ENCODE data around the gene ANXA3.

Gene ANXA3

GRCh38 chr4:78532046-78532445, 19.5 kb upstream of the ANXA3 start:
- no peak overlapping the region for H3K18ac ChIP-seq (ENCODE audit: low read length)
- H3K23ac ChIP-seq (ENCODE audit: low read length) = no peak overlapping the region
- H3K56ac ChIP-seq (ENCODE audit: low read length) = no peak overlapping the region
- no peak overlapping the region for H2AK5ac ChIP-seq (ENCODE audit: low read length)
- H3K79me2 ChIP-seq (ENCODE audit: control insufficient read depth, insufficient read depth, low read length) = no peaks in the 10 kb centered on the region
- H3K4me3 ChIP-seq (ENCODE audit: low read length) = no peak overlapping the region
- H3K27me3 ChIP-seq (ENCODE audit: insufficient read depth, low read length, poor library complexity) = no peaks in the 10 kb centered on the region
- no peak for DNase-seq
- H3K4me1 ChIP-seq (ENCODE audit: control insufficient read depth, low read depth, low read length) = no peaks in the 10 kb centered on the region
- H2BK5ac ChIP-seq (ENCODE audit: low read length) = no peak overlapping the region
- H2BK15ac ChIP-seq (replicated peaks; ENCODE audit: low read depth) = no peak overlapping the region
- no peak overlapping the region for H4K5ac ChIP-seq (ENCODE audit: low read length)
- no peak overlapping the region for H3K27ac ChIP-seq (ENCODE audit: low read depth, low read length)
- no peak overlapping the region for H2BK120ac ChIP-seq (ENCODE audit: low read depth, low read length)
- H3K4me2 ChIP-seq (ENCODE audit: low read length) = no peak overlapping the region
- WGBS (ENCODE audit: extremely low coverage, insufficient coverage, low lambda C conversion rate) = no CpG with 5 or more reads among the region's 1 CpG
- H3K9ac ChIP-seq (ENCODE audit: low read length) = no peak overlapping the region
- H4K8ac ChIP-seq (ENCODE audit: low read depth, low read length) = no peak overlapping the region
- peaks cover 1% of the 10 kb centered on the region for H3K36me3 ChIP-seq (ENCODE audit: control insufficient read depth, insufficient read depth, low read length)
- H3K4ac ChIP-seq (ENCODE audit: low read depth, low read length) = no peak overlapping the region
- H3K79me1 ChIP-seq (ENCODE audit: low read length) = no peaks in the 10 kb centered on the region

- Histone ChIP-seq H2BK120ac (ENCODE audit: low read depth, low read length) (no peak overlapping the region), H3K4me3 (ENCODE audit: low read length) (no peak overlapping the region), H2BK5ac (ENCODE audit: low read length) (no peak overlapping the region), H3K4ac (ENCODE audit: low read depth, low read length) (no peak overlapping the region), H3K79me1 (ENCODE audit: low read length) (no peaks in the 10 kb centered on the region), H4K8ac (ENCODE audit: low read depth, low read length) (no peak overlapping the region), H2AK5ac (ENCODE audit: low read length) (no peak overlapping the region), H3K36me3 (ENCODE audit: control insufficient read depth, insufficient read depth, low read length) (peaks cover 1% of the 10 kb centered on the region), H3K56ac (ENCODE audit: low read length) (no peak overlapping the region), H3K4me2 (ENCODE audit: low read length) (no peak overlapping the region), H3K23ac (ENCODE audit: low read length) (no peak overlapping the region), H3K18ac (ENCODE audit: low read length) (no peak overlapping the region), H3K27me3 (ENCODE audit: insufficient read depth, low read length, poor library complexity) (no peaks in the 10 kb centered on the region), H2BK15ac (replicated peaks; ENCODE audit: low read depth) (no peak overlapping the region), H3K4me1 (ENCODE audit: control insufficient read depth, low read depth, low read length) (no peaks in the 10 kb centered on the region), H3K27ac (ENCODE audit: low read depth, low read length) (no peak overlapping the region), H3K9ac (ENCODE audit: low read length) (no peak overlapping the region), H3K79me2 (ENCODE audit: control insufficient read depth, insufficient read depth, low read length) (no peaks in the 10 kb centered on the region), H4K5ac (ENCODE audit: low read length) (no peak overlapping the region)
- no CpG with 5 or more reads among the region's 5 CpGs for WGBS (ENCODE audit: extremely low coverage, insufficient coverage, low lambda C conversion rate)
- no peak for DNase-seq
Observed at GRCh38 chr4:78533854-78534253, 17.7 kb upstream of the ANXA3 start.

- DNase-seq = no peak
- H3K79me2 ChIP-seq (ENCODE audit: control insufficient read depth, insufficient read depth, low read length) = no peaks in the 10 kb centered on the region
- peaks cover 1% of the 10 kb centered on the region for H3K36me3 ChIP-seq (ENCODE audit: control insufficient read depth, insufficient read depth, low read length)
- no peak overlapping the region for H3K4me2 ChIP-seq (ENCODE audit: low read length)
- no peak overlapping the region for H3K4me3 ChIP-seq (ENCODE audit: low read length)
- no peak overlapping the region for H2BK120ac ChIP-seq (ENCODE audit: low read depth, low read length)
- H3K23ac ChIP-seq (ENCODE audit: low read length) = no peak overlapping the region
- H2AK5ac ChIP-seq (ENCODE audit: low read length) = no peak overlapping the region
- H4K8ac ChIP-seq (ENCODE audit: low read depth, low read length) = no peak overlapping the region
- H3K9ac ChIP-seq (ENCODE audit: low read length) = no peak overlapping the region
- H3K4ac ChIP-seq (ENCODE audit: low read depth, low read length) = no peak overlapping the region
- no peaks in the 10 kb centered on the region for H3K27me3 ChIP-seq (ENCODE audit: insufficient read depth, low read length, poor library complexity)
- H4K5ac ChIP-seq (ENCODE audit: low read length) = no peak overlapping the region
- H3K56ac ChIP-seq (ENCODE audit: low read length) = no peak overlapping the region
- no peak overlapping the region for H3K27ac ChIP-seq (ENCODE audit: low read depth, low read length)
- no peak overlapping the region for H2BK5ac ChIP-seq (ENCODE audit: low read length)
- no CpG with 5 or more reads among the region's 4 CpGs for WGBS (ENCODE audit: extremely low coverage, insufficient coverage, low lambda C conversion rate)
- H3K18ac ChIP-seq (ENCODE audit: low read length) = no peak overlapping the region
- H3K4me1 ChIP-seq (ENCODE audit: control insufficient read depth, low read depth, low read length) = no peaks in the 10 kb centered on the region
- H2BK15ac ChIP-seq (replicated peaks; ENCODE audit: low read depth) = no peak overlapping the region
- H3K79me1 ChIP-seq (ENCODE audit: low read length) = no peaks in the 10 kb centered on the region
Observed at GRCh38 chr4:78534286-78534955, 17.1 kb upstream of the ANXA3 start.

- no peak overlapping the region for H3K56ac ChIP-seq (ENCODE audit: low read length)
- no peak overlapping the region for H2AK5ac ChIP-seq (ENCODE audit: low read length)
- H2BK120ac ChIP-seq (ENCODE audit: low read depth, low read length) = no peak overlapping the region
- no peaks in the 10 kb centered on the region for H3K79me2 ChIP-seq (ENCODE audit: control insufficient read depth, insufficient read depth, low read length)
- no peak overlapping the region for H3K4ac ChIP-seq (ENCODE audit: low read depth, low read length)
- WGBS (ENCODE audit: extremely low coverage, insufficient coverage, low lambda C conversion rate) = no CpG with 5 or more reads among the region's 5 CpGs
- H3K23ac ChIP-seq (ENCODE audit: low read length) = no peak overlapping the region
- no peak overlapping the region for H4K8ac ChIP-seq (ENCODE audit: low read depth, low read length)
- no peak overlapping the region for H3K9ac ChIP-seq (ENCODE audit: low read length)
- H3K27ac ChIP-seq (ENCODE audit: low read depth, low read length) = no peak overlapping the region
- H3K4me1 ChIP-seq (ENCODE audit: control insufficient read depth, low read depth, low read length) = no peaks in the 10 kb centered on the region
- H3K27me3 ChIP-seq (ENCODE audit: insufficient read depth, low read length, poor library complexity) = no peaks in the 10 kb centered on the region
- H3K4me2 ChIP-seq (ENCODE audit: low read length) = no peak overlapping the region
- H3K4me3 ChIP-seq (ENCODE audit: low read length) = no peak overlapping the region
- no peak overlapping the region for H2BK15ac ChIP-seq (replicated peaks; ENCODE audit: low read depth)
- H3K36me3 ChIP-seq (ENCODE audit: control insufficient read depth, insufficient read depth, low read length) = peaks cover 2% of the 10 kb centered on the region
- no peak overlapping the region for H4K5ac ChIP-seq (ENCODE audit: low read length)
- no peak overlapping the region for H2BK5ac ChIP-seq (ENCODE audit: low read length)
- no peaks in the 10 kb centered on the region for H3K79me1 ChIP-seq (ENCODE audit: low read length)
- DNase-seq = no peak
- no peak overlapping the region for H3K18ac ChIP-seq (ENCODE audit: low read length)
Observed at GRCh38 chr4:78542373-78542772, 9.2 kb upstream of the ANXA3 start.

GRCh38 chr4:78543424-78544125, 8.0 kb upstream of the ANXA3 start:
- Histone ChIP-seq H3K4me2 (ENCODE audit: low read length) (no peak overlapping the region), H3K79me2 (ENCODE audit: control insufficient read depth, insufficient read depth, low read length) (no peaks in the 10 kb centered on the region), H3K18ac (ENCODE audit: low read length) (no peak overlapping the region), H2BK120ac (ENCODE audit: low read depth, low read length) (no peak overlapping the region), H2BK15ac (replicated peaks; ENCODE audit: low read depth) (no peak overlapping the region), H4K8ac (ENCODE audit: low read depth, low read length) (no peak overlapping the region), H3K23ac (ENCODE audit: low read length) (no peak overlapping the region), H3K56ac (ENCODE audit: low read length) (no peak overlapping the region), H4K5ac (ENCODE audit: low read length) (no peak overlapping the region), H2BK5ac (ENCODE audit: low read length) (no peak overlapping the region), H3K27me3 (ENCODE audit: insufficient read depth, low read length, poor library complexity) (no peaks in the 10 kb centered on the region), H2AK5ac (ENCODE audit: low read length) (no peak overlapping the region), H3K27ac (ENCODE audit: low read depth, low read length) (no peak overlapping the region), H3K4me1 (ENCODE audit: control insufficient read depth, low read depth, low read length) (no peaks in the 10 kb centered on the region), H3K4me3 (ENCODE audit: low read length) (no peak overlapping the region), H3K36me3 (ENCODE audit: control insufficient read depth, insufficient read depth, low read length) (peaks cover 2% of the 10 kb centered on the region), H3K79me1 (ENCODE audit: low read length) (no peaks in the 10 kb centered on the region), H3K4ac (ENCODE audit: low read depth, low read length) (no peak overlapping the region), H3K9ac (ENCODE audit: low read length) (no peak overlapping the region)
- WGBS (ENCODE audit: extremely low coverage, insufficient coverage, low lambda C conversion rate) = no CpG with 5 or more reads among the region's 2 CpGs
- no peak for DNase-seq
